Mesendoderm (in vitro differentiated cells): ENCODE results near the gene GPX7.

Source experiments
- DNase-seq: peaks from one replicate; pipeline ENCODE4 v3.0.0; 2013
- H2AK5ac ChIP-seq: 2 replicates; pipeline ENCODE4 v1.6.1; 2013; ENCODE audit warnings: low read length, inconsistent platforms
- H2BK120ac ChIP-seq: 2 replicates; pipeline ENCODE4 v1.6.1; 2013; ENCODE audit warnings: low read depth, mild to moderate bottlenecking, low read length, moderate library complexity, mixed read lengths
- H2BK15ac ChIP-seq: replicated peaks from 2 replicates; pipeline ENCODE4 v1.6.1; 2013; ENCODE audit warnings: low read depth, mild to moderate bottlenecking, moderate library complexity
- H2BK5ac ChIP-seq: 2 replicates; pipeline ENCODE4 v1.6.1; 2013; ENCODE audit warnings: low read length, inconsistent platforms
- H3K18ac ChIP-seq: 2 replicates; pipeline ENCODE4 v1.6.1; 2013; ENCODE audit warnings: mild to moderate bottlenecking, low read length, mixed read lengths
- H3K23ac ChIP-seq: one replicate; pipeline ENCODE4 v1.6.1; 2013; ENCODE audit warnings: low read length
- H3K27ac ChIP-seq: 2 replicates; pipeline ENCODE4 v1.5.1; 2013; ENCODE audit warnings: low read depth, mild to moderate bottlenecking, inconsistent platforms, low read length, moderate library complexity
- H3K27me3 ChIP-seq: 2 replicates; pipeline ENCODE4 v1.6.1; 2013; ENCODE audit warnings: low read length, control low read depth, mild to moderate bottlenecking, inconsistent platforms; ENCODE audit not compliant: insufficient read depth, poor library complexity
- H3K36me3 ChIP-seq: 2 replicates; pipeline ENCODE4 v1.6.1; 2013; ENCODE audit warnings: low read length, inconsistent platforms; ENCODE audit not compliant: control insufficient read depth, insufficient read depth
- H3K4ac ChIP-seq: one replicate; pipeline ENCODE4 v1.6.1; 2013; ENCODE audit warnings: low read depth, mild to moderate bottlenecking, low read length, moderate library complexity
- H3K4me1 ChIP-seq: 2 replicates; pipeline ENCODE4 v1.6.1; 2013; ENCODE audit warnings: low read depth, low read length, inconsistent platforms; ENCODE audit not compliant: control insufficient read depth
- H3K4me2 ChIP-seq: 2 replicates; pipeline ENCODE4 v1.6.1; 2013; ENCODE audit warnings: low read length
- H3K4me3 ChIP-seq: 2 replicates; pipeline ENCODE4 v1.5.1; 2013; ENCODE audit warnings: mild to moderate bottlenecking, low read length
- H3K56ac ChIP-seq: one replicate; pipeline ENCODE4 v1.6.1; 2013; ENCODE audit warnings: low read length
- H3K79me1 ChIP-seq: 2 replicates; pipeline ENCODE4 v1.6.1; 2013; ENCODE audit warnings: low read length, inconsistent platforms
- H3K79me2 ChIP-seq: 2 replicates; pipeline ENCODE4 v1.6.1; 2013; ENCODE audit warnings: mild to moderate bottlenecking, low read length; ENCODE audit not compliant: control insufficient read depth, insufficient read depth
- H3K9ac ChIP-seq: 2 replicates; pipeline ENCODE4 v1.6.1; 2013; ENCODE audit warnings: low read length, inconsistent platforms
- H4K5ac ChIP-seq: one replicate; pipeline ENCODE4 v1.6.1; 2013; ENCODE audit warnings: low read length
- H4K8ac ChIP-seq: one replicate; pipeline ENCODE4 v1.6.1; 2013; ENCODE audit warnings: low read depth, mild to moderate bottlenecking, control low read depth, low read length, moderate library complexity
- WGBS: extraction: QIAGEN DNeasy Blood & Tissue Kit; methylation state at CpG from one replicate; pipeline ENCODE4 v1.1.7; 2013; ENCODE audit warnings: low lambda C conversion rate, missing lambda C conversion rate; ENCODE audit not compliant: insufficient coverage; ENCODE audit errors: extremely low coverage; 5-methylcytosine and 5-hydroxymethylcytosine counted together

The GPX7 gene

DNA sequence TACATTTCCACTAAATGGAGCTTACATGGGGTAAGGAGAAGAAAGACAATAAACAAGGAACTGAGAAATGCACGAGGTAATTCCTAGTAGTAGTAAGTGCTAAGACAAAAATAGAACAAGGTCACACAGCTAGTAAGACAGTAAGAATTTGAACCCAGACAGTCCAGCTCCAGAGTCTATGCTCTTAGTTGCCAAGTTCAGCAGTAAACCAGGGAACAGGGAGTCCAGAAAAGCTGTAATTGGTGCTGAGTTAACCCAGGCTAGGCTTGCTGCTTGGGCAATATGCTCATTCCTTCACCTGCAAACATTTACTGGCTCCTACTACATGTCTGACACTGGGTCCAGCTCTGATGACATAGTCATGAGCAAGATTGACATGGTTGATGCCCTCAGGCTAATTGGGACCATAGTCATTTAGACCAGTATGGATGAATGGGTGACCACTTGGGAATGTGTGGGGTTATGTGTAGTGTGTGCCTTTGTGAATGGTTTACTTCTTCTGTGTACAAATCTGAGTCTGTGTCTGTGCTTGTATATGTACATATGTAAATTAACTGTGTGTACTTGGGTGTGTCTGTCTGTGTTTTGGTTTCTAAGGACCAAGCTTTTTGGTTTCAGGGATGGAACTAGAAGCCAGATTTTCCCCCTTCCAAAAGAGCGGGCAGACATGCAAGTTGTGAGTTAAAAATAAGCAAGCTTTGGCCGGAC lies 2.0 kb downstream of the GPX7 start:
- H4K5ac ChIP-seq: no peak overlapping the region
- no peak overlapping the region for H2BK5ac ChIP-seq
- no peak overlapping the region for H2BK15ac ChIP-seq
- H3K27me3 ChIP-seq: no peaks in the 10 kb centered on the region
- no peaks in the 10 kb centered on the region for H3K79me1 ChIP-seq
- no peak overlapping the region for H4K8ac ChIP-seq
- no CpG with 5 or more reads among the region's 3 CpGs for WGBS
- H3K23ac ChIP-seq: no peak overlapping the region
- H3K18ac ChIP-seq: no peak overlapping the region
- H3K4me3 ChIP-seq: no peak overlapping the region
- H3K27ac ChIP-seq: no peak overlapping the region
- no peak overlapping the region for H3K4me2 ChIP-seq
- no peak overlapping the region for H2BK120ac ChIP-seq
- H3K4me1 ChIP-seq: peaks cover 7% of the 10 kb centered on the region
- DNase-seq: no peak
- H3K9ac ChIP-seq: no peak overlapping the region
- no peaks in the 10 kb centered on the region for H3K36me3 ChIP-seq
- H3K56ac ChIP-seq: no peak overlapping the region
- no peaks in the 10 kb centered on the region for H3K79me2 ChIP-seq
- H2AK5ac ChIP-seq: no peak overlapping the region
- no peak overlapping the region for H3K4ac ChIP-seq

DNA sequence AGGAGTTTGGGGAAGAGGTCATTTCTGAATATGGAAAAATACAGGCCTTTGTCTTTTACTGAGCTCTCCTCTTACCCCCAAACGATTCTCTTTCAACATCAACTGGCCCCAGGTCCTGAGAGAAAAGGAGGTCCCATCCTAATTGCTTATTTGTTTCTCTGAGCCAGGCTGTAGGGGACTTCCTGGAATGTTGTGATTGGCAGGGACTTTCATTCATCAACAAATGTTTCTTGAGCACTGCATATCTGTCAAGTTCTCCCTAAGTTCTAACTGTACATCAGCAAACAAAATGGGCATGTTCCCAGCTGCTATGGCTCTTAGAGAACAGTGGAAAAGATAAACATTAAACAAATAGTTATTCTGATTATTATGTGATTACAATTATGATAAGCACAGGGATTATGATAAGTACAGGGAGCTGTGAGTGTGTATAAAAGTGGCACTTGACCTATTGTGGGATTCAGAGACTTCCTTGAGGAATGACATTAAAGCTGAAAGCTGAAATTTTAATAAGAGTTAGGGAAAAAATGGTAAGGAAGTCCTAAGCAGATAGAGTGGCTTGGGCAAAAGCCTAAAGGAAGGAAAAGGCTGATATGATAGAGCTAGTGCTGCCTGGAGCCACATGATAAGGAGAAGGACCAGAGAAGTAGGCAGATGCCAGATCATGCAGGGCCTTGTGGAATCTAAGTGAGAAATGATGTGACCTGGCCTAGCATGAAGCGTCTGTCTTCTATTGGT lies 11.6 kb downstream of the GPX7 start:
- Histone ChIP-seq H4K8ac (no peak overlapping the region), H4K5ac (no peak overlapping the region), H3K9ac (no peak overlapping the region), H3K23ac (no peak overlapping the region), H3K79me1 (no peaks in the 10 kb centered on the region), H3K4me3 (no peak overlapping the region), H3K4me1 (peaks cover 9% of the 10 kb centered on the region), H3K36me3 (no peaks in the 10 kb centered on the region), H2BK15ac (no peak overlapping the region), H2BK5ac (no peak overlapping the region), H2BK120ac (no peak overlapping the region), H3K27ac (peak overlapping the region; percentile 5), H2AK5ac (no peak overlapping the region), H3K79me2 (no peaks in the 10 kb centered on the region), H3K56ac (no peak overlapping the region), H3K27me3 (no peaks in the 10 kb centered on the region), H3K18ac (no peak overlapping the region), H3K4me2 (no peak overlapping the region), H3K4ac (no peak overlapping the region)
- WGBS: no CpG with 5 or more reads among the region's 2 CpGs
- peak; percentile 59 for DNase-seq

DNA sequence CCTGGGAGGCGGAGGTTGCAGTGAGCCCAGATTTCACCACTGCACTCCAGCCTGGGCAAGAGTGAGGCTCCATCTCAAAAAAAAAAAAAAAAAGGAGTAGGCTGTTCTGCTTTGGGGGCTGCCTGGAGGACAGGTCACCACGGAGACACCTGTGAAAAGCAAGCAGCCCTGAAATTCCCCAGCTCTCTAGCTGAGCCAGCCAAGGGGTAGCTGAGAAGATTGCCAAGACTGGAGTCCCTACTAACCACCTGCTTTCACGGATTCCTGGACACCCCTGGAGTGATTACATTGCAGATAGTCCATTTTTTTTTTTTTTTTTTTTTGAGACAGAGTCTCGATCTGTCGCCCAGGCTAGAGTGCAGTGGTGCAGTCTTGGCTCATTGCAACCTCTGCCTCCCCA lies 12.5 kb downstream of the GPX7 start:
- Histone ChIP-seq H3K4ac (no peak overlapping the region), H3K56ac (no peak overlapping the region), H2BK15ac (no peak overlapping the region), H3K4me2 (no peak overlapping the region), H4K8ac (no peak overlapping the region), H2AK5ac (no peak overlapping the region), H3K4me1 (peaks cover 9% of the 10 kb centered on the region), H4K5ac (no peak overlapping the region), H3K79me1 (no peaks in the 10 kb centered on the region), H2BK120ac (no peak overlapping the region), H3K9ac (no peak overlapping the region), H3K27ac (no peak overlapping the region), H3K79me2 (no peaks in the 10 kb centered on the region), H3K18ac (no peak overlapping the region), H3K36me3 (no peaks in the 10 kb centered on the region), H3K4me3 (no peak overlapping the region), H2BK5ac (no peak overlapping the region), H3K23ac (no peak overlapping the region), H3K27me3 (no peaks in the 10 kb centered on the region)
- WGBS: no CpG with 5 or more reads among the region's 5 CpGs
- no peak for DNase-seq

DNA sequence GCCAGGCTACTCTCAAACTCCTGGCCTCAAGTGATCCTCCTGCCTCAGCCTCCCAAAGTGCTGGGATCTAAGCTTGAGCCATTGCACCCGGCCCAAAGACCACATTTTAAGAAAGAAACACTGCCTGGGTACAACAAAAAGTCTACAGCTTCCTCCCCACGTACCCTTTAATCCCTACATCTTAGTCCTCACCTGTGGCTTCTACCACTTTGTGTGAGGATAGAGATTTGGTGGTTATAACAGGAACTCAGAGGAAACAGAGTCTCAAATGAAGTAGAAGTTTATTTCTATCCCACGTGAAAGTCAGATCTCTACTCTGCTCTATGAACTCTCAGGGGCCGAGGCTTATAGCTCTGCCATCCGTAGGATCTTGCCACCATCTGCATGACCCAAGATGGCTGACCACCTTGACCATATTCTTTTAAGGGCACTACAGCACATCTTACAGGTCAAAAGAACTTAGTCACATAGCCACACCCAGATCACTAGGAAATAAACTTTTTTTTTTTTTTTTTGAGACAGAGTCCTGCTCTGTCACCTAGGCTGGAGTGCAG lies 13.4 kb downstream of the GPX7 start:
- Histone ChIP-seq H4K5ac (no peak overlapping the region), H3K36me3 (no peaks in the 10 kb centered on the region), H3K9ac (no peak overlapping the region), H2BK5ac (no peak overlapping the region), H3K27ac (no peak overlapping the region), H2AK5ac (no peak overlapping the region), H4K8ac (no peak overlapping the region), H3K18ac (no peak overlapping the region), H3K4me3 (no peak overlapping the region), H3K79me1 (no peaks in the 10 kb centered on the region), H3K4me1 (peaks cover 9% of the 10 kb centered on the region), H2BK120ac (no peak overlapping the region), H3K23ac (no peak overlapping the region), H3K27me3 (no peaks in the 10 kb centered on the region), H3K4ac (no peak overlapping the region), H3K56ac (no peak overlapping the region), H2BK15ac (no peak overlapping the region), H3K4me2 (no peak overlapping the region), H3K79me2 (no peaks in the 10 kb centered on the region)
- no CpG with 5 or more reads among the region's 5 CpGs for whole genome bisulfite sequencing
- DNase-seq: no peak

DNA sequence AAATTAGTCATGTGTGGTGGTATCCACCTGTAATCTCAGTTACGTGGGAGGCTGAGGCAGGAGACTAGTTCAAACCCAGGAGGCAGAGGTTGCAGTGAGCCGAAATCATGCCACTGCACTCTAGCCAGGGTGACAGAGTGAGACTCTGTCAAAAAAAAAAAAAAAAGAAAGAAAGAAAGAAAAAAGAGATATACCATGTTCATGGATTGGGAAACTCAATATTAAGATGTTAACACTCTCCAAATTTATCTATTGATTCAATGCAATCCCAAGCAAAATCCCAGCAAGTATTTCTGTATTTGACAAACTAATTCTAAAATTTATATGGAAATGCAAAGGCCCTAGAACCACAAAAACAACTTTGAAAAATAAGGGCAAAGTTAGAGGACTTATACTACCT lies 19.8 kb downstream of the GPX7 start:
- Histone ChIP-seq H3K4me1 (no peaks in the 10 kb centered on the region), H2BK120ac (no peak overlapping the region), H2AK5ac (no peak overlapping the region), H3K79me2 (no peaks in the 10 kb centered on the region), H4K8ac (no peak overlapping the region), H3K36me3 (no peaks in the 10 kb centered on the region), H4K5ac (no peak overlapping the region), H3K4ac (no peak overlapping the region), H3K79me1 (no peaks in the 10 kb centered on the region), H3K23ac (no peak overlapping the region), H3K18ac (no peak overlapping the region), H3K4me2 (no peak overlapping the region), H2BK15ac (no peak overlapping the region), H3K27me3 (no peaks in the 10 kb centered on the region), H3K4me3 (no peak overlapping the region), H3K56ac (no peak overlapping the region), H3K9ac (no peak overlapping the region), H3K27ac (no peak overlapping the region), H2BK5ac (no peak overlapping the region)
- no peak for DNase-seq
- no CpG with 5 or more reads among the region's 2 CpGs for WGBS
